SK-N-SH (cell line): ENCODE data around the gene TRPM2. TPM values are rescaled to one million over a fixed set of nuclear protein-coding genes. Genes with fewer than 3 reads are reported as not detected.

Experiments
- CTCF ChIA-PET: fragments of 300-600, 350-600 bp; formaldehyde crosslinking; extraction: SDS; loops from one replicate; lab custom pipeline; 2021; lab: Yijun Ruan, JAX
- POLR2A ChIA-PET: fragments of 350-600 bp; sonication (Branson Sonifier 250); formaldehyde crosslinking; extraction: SDS; loops from one replicate; lab custom pipeline; 2020; ENCODE audit warnings: antibody characterized with exemption, inconsistent platforms; lab: Yijun Ruan, JAX
- DNase-seq: peaks from one replicate; pipeline ENCODE4 v3.0.0; 2012
- H2AFZ ChIP-seq: fragments of 200-600 bp; sonication (generic); 2 replicates; pipeline ENCODE4 v1.8.1; 2016; ENCODE audit warnings: antibody characterized with exemption, mild to moderate bottlenecking, low read depth
- H3F3A ChIP-seq: fragments of 200-600 bp; sonication (generic); replicated peaks from 2 replicates; pipeline ENCODE3; 2016; ENCODE audit warnings: antibody characterized with exemption, mild to moderate bottlenecking; ENCODE audit not compliant: insufficient read depth
- H3K27ac ChIP-seq, 2 experiments: fragments of 200-500 bp in 1 of 2; fragments of 200-600 bp in 1 of 2; sonication (Bioruptor generic) in 1 of 2; sonication (generic), shearing (Covaris generic) in 1 of 2; 2 replicates each; pipeline versions ENCODE4 v1.5.1 to v1.6.1; 2014 to 2016; ENCODE audit warnings: low read depth in 2 of 2, inconsistent platforms in 1 of 2, low read length in 1 of 2, mild to moderate bottlenecking in 1 of 2, mixed read lengths in 1 of 2
- H3K27me3 ChIP-seq: fragments of 200-600 bp; sonication (generic), shearing (Covaris generic); 2 replicates; pipeline ENCODE4 v1.6.1; 2016; ENCODE audit warnings: mixed run types; ENCODE audit not compliant: insufficient read depth
- H3K36me3 ChIP-seq, 2 experiments: fragments of 200-500 bp in 1 of 2; fragments of 200-600 bp in 1 of 2; sonication (Bioruptor generic) in 1 of 2; sonication (generic) in 1 of 2; replicated peaks in 1 of 2; 2 replicates each; pipeline versions ENCODE3 to v1.5.1; 2014 to 2016; ENCODE audit warnings: low read length in 1 of 2, mild to moderate bottlenecking in 1 of 2; ENCODE audit not compliant: insufficient read depth in 2 of 2, control insufficient read depth in 1 of 2
- H3K4me1 ChIP-seq, 2 experiments: fragments of 200-500 bp in 1 of 2; fragments of 200-600 bp in 1 of 2; sonication (Bioruptor generic) in 1 of 2; sonication (generic), shearing (Covaris generic) in 1 of 2; 2 replicates each; pipeline versions ENCODE4 v1.5.1 to v1.6.1; 2014 to 2016; ENCODE audit warnings: low read depth in 1 of 2, low read length in 1 of 2, mixed run types in 1 of 2; ENCODE audit not compliant: insufficient read depth in 2 of 2, control insufficient read depth in 1 of 2
- H3K4me2 ChIP-seq: fragments of 200-600 bp; sonication (generic), shearing (Covaris generic); 2 replicates; pipeline ENCODE4 v1.6.1; 2017; ENCODE audit warnings: mixed run types
- H3K4me3 ChIP-seq, 2 experiments: fragments of 200-500 bp in 1 of 2; fragments of 200-600 bp in 1 of 2; sonication (Bioruptor generic) in 1 of 2; sonication (generic), shearing (Covaris generic) in 1 of 2; 2 replicates each; pipeline versions ENCODE4 v1.5.1 to v1.8.1; 2014 to 2016; ENCODE audit warnings: low read depth in 2 of 2, inconsistent platforms in 1 of 2, low read length in 1 of 2, mild to moderate bottlenecking in 1 of 2, mixed read lengths in 1 of 2, moderate library complexity in 1 of 2
- H3K79me2 ChIP-seq: fragments of 200-600 bp; sonication (generic); 2 replicates; pipeline ENCODE4 v1.8.1; 2017; ENCODE audit warnings: mild to moderate bottlenecking; ENCODE audit not compliant: insufficient read depth
- H3K9ac ChIP-seq: fragments of 200-600 bp; sonication (generic); 2 replicates; pipeline ENCODE4 v1.6.1; 2017; ENCODE audit warnings: mixed run types
- H3K9me2 ChIP-seq: fragments of 200-600 bp; sonication (generic); 2 replicates; pipeline ENCODE4 v1.6.1; 2017; ENCODE audit warnings: mixed run types
- H3K9me3 ChIP-seq: fragments of 200-600 bp; sonication (generic); 2 replicates; pipeline ENCODE4 v1.6.1; 2017; ENCODE audit warnings: mixed run types, mild to moderate bottlenecking, moderate library complexity
- H4K20me1 ChIP-seq: fragments of 200-600 bp; sonication (generic); 2 replicates; pipeline ENCODE4 v1.6.1; 2017; ENCODE audit warnings: mild to moderate bottlenecking, mixed run types; ENCODE audit not compliant: insufficient read depth
- CHD2 ChIP-seq: fragments of 150-350 bp; IDR thresholded peaks from 2 replicates; pipeline ENCODE4 v1.6.1; 2018; ENCODE audit warnings: low read length; ENCODE audit not compliant: partially characterized antibody
- ELF1 ChIP-seq: IDR thresholded peaks from 2 replicates; pipeline ENCODE4 v1.4.0; 2012
- EP300 ChIP-seq, 2 experiments: IDR thresholded peaks; 2 replicates each; pipeline versions ENCODE4 v1.4.0 to v1.6.1; 2012; ENCODE audit warnings: borderline replicate concordance in 1 of 2, low read depth in 1 of 2, low read length in 1 of 2
- EZH2phosphoT487 ChIP-seq: fragments of 200-600 bp; sonication (generic); IDR thresholded peaks from 2 replicates; pipeline ENCODE4 v1.6.1; 2017; ENCODE audit warnings: low read depth, mixed run types, mild to moderate bottlenecking, antibody characterized with exemption, moderate library complexity, borderline replicate concordance
- FOSL2 ChIP-seq: IDR thresholded peaks from 2 replicates; pipeline ENCODE4 v1.4.0; 2012; ENCODE audit warnings: low read depth, mild to moderate bottlenecking, moderate library complexity, borderline replicate concordance
- FOXJ3 ChIP-seq: sonication (generic); formaldehyde crosslinking; IDR thresholded peaks from 2 replicates; pipeline ENCODE4 v1.5.1; 2020; ENCODE audit warnings: mild to moderate bottlenecking, missing genetic modification reagents
- FOXM1 ChIP-seq: IDR thresholded peaks from 2 replicates; pipeline ENCODE4 v1.4.0; 2012; ENCODE audit warnings: low read depth, mild to moderate bottlenecking
- JUND ChIP-seq: IDR thresholded peaks from 2 replicates; pipeline ENCODE4 v1.4.0; 2012
- MEF2A ChIP-seq: IDR thresholded peaks from 2 replicates; pipeline ENCODE4 v1.4.0; 2012; ENCODE audit warnings: low read depth, borderline replicate concordance
- MXI1 ChIP-seq: IDR thresholded peaks from 2 replicates; pipeline ENCODE4 v1.6.1; 2012; ENCODE audit warnings: mild to moderate bottlenecking, low read depth, low read length, improper control_type of control experiment
- NRF1 ChIP-seq: IDR thresholded peaks from 2 replicates; pipeline ENCODE4 v1.6.1; 2012; ENCODE audit warnings: low read depth, mild to moderate bottlenecking, low read length
- RAD21 ChIP-seq: IDR thresholded peaks from 2 replicates; pipeline ENCODE4 v1.6.1; 2012; ENCODE audit warnings: mild to moderate bottlenecking, low read length
- RCOR1 ChIP-seq: fragments of 150-350 bp; IDR thresholded peaks from 2 replicates; pipeline ENCODE4 v1.6.1; 2017; ENCODE audit warnings: antibody characterized with exemption, low read length
- RFX5 ChIP-seq: IDR thresholded peaks from 2 replicates; pipeline ENCODE4 v1.6.1; 2012; ENCODE audit warnings: mild to moderate bottlenecking, improper control_type of control experiment, low read length
- SIN3A ChIP-seq: IDR thresholded peaks from 2 replicates; pipeline ENCODE4 v1.6.1; 2012; ENCODE audit warnings: low read depth, mild to moderate bottlenecking, low read length, moderate library complexity, borderline replicate concordance
- SMC3 ChIP-seq: IDR thresholded peaks from 2 replicates; pipeline ENCODE4 v1.6.1; 2012; ENCODE audit warnings: low read depth, low read length, improper control_type of control experiment
- TAF1 ChIP-seq: IDR thresholded peaks from 2 replicates; pipeline ENCODE4 v1.6.1; 2012; ENCODE audit warnings: low read depth, mild to moderate bottlenecking, low read length, moderate library complexity, borderline replicate concordance
- TCF12 ChIP-seq: IDR thresholded peaks from 2 replicates; pipeline ENCODE4 v1.4.0; 2012
- TEAD4 ChIP-seq: IDR thresholded peaks from 2 replicates; pipeline ENCODE4 v1.4.0; 2012; ENCODE audit warnings: mild to moderate bottlenecking, borderline replicate concordance; ENCODE audit not compliant: insufficient read depth
- WGBS: methylation state at CpG from one replicate; pipeline ENCODE4 v1.1.6; 2017; ENCODE audit warnings: low lambda C conversion rate; 5-methylcytosine and 5-hydroxymethylcytosine counted together
- polyA plus RNA-seq, 3 experiments: library from polyadenylated mRNA; depleted of rRNA; stranded (reverse); fragments of >200 nt; gene quantifications; 2 replicates each; pipeline ENCODE4 v1.2.3, GENCODE V29; 2012
- TF ChIP-seq, protein P1 (sequence below): IDR thresholded peaks from 2 replicates; pipeline ENCODE4; 2012
- TF ChIP-seq, protein P2 (sequence below): IDR thresholded peaks from 2 replicates; pipeline ENCODE4 v1.6.1; 2012; ENCODE audit warnings: mild to moderate bottlenecking, low read depth, low read length, moderate library complexity
- TF ChIP-seq, protein P3 (sequence below): IDR thresholded peaks from 2 replicates; pipeline ENCODE4 v1.4.0; 2012; ENCODE audit warnings: low read depth, borderline replicate concordance

The TRPM2 gene
- polyA plus RNA-seq, 1 of the 3 experiments (the other 2 are of a cell fraction) = not detected

DNA sequence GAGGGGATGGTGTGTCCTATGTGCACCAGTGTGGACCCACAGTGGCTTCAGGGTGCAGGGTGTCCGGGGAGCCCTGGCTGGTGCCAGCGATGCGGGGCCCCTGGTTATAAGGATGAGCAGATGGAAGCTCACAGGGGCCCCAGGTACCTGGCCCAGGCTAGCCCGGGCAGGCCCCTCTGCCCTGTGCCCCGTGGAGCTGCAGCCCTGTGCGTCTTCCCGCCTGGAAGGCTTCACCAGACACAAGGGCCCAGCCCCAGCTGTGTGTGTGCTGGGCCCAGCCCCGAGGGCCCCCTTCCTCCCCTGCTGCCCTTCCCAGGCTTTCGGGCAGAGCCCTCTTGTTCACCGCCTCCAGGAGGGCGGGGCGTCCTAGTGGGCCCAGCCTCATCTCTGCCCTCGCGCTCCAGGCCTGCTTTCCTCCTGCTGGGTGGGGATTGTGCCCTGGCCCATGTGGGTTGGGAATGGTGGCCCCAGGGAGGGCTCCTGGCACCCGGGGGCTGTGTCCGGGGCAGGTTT is 37.7 kb upstream of the TRPM2 start:
- H3K4me3 ChIP-seq = no peak overlapping the region
- no peak for TF ChIP-seq TAF1
- TF ChIP-seq JUND = no peak
- no peak for TF ChIP-seq SIN3A
- no peak for TF ChIP-seq TCF12
- TF ChIP-seq ELF1 = no peak
- TF ChIP-seq SMC3 = no peak
- no peak for TF ChIP-seq CHD2
- TF ChIP-seq, protein P1, sequence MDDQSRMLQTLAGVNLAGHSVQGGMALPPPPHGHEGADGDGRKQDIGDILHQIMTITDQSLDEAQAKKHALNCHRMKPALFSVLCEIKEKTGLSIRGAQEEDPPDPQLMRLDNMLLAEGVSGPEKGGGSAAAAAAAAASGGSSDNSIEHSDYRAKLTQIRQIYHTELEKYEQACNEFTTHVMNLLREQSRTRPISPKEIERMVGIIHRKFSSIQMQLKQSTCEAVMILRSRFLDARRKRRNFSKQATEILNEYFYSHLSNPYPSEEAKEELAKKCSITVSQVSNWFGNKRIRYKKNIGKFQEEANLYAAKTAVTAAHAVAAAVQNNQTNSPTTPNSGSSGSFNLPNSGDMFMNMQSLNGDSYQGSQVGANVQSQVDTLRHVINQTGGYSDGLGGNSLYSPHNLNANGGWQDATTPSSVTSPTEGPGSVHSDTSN = no peak
- CTCF ChIA-PET = interaction anchor here (1.4 to 2.5 kb wide), 3 partner anchors 11 to 164 kb away, joined by 3 to 11 read pairs (median 6); no protein-coding TSS in a partner anchor
- H3K4me1 ChIP-seq = no peaks in the 10 kb centered on the region
- no peak overlapping the region for H3K9ac ChIP-seq
- DNase-seq = no peak
- H3F3A ChIP-seq = no peaks in the 10 kb centered on the region
- WGBS = 93% methylated on average over 11 of the region's 16 CpGs
- H3K9me3 ChIP-seq = no peaks in the 10 kb centered on the region
- POLR2A ChIA-PET = no interaction called here
- H4K20me1 ChIP-seq = no peaks in the 10 kb centered on the region
- H3K36me3 ChIP-seq = peaks cover 0 to 41% of the 10 kb centered on the region in 2 experiments
- no peak overlapping the region for H3K27ac ChIP-seq
- no peaks in the 10 kb centered on the region for H3K9me2 ChIP-seq
- H3K79me2 ChIP-seq = no peaks in the 10 kb centered on the region
- no peaks in the 10 kb centered on the region for H3K27me3 ChIP-seq
- no peak overlapping the region for H2AFZ ChIP-seq
- H3K4me2 ChIP-seq = no peak overlapping the region

DNA sequence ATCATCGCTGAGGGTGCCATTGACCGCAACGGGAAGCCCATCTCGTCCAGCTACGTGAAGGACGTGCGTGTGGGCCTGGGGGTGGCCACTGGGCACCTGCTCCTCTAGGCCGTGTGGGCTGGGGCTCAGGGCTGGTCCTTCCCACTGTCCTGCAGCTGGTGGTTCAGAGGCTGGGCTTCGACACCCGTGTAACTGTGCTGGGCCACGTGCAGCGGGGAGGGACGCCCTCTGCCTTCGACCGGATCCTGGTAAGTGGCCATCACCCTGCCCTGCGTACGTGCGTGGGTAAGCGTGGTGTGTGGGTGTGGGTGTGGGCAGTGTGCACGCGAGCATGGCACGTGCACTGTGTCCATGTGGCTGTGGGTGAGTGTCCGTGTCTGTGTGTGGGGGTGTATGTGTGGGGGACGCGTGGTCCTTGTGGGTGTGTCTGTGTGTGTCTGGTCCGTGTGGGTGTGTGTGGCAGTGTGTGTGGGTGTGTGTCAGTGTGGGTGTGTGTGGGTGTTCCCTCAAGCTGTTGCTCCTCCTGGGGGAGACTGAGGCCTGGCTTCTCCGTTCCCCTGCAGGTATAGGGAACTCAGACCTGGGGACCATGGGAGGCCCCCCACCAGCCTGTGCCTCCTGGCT is 37.0 kb upstream of the TRPM2 start:
- CTCF ChIA-PET = interaction anchor here (0.5 to 2.5 kb wide), 3 partner anchors 12 to 594 kb away, joined by 3 to 11 read pairs (median 6); no protein-coding TSS in a partner anchor
- H3K79me2 ChIP-seq = no peaks in the 10 kb centered on the region
- WGBS = 99% methylated on average over 24 of the region's 27 CpGs
- no peak overlapping the region for H3K4me2 ChIP-seq
- H3K9me3 ChIP-seq = no peaks in the 10 kb centered on the region
- no peaks in the 10 kb centered on the region for H3K27me3 ChIP-seq
- no peaks in the 10 kb centered on the region for H4K20me1 ChIP-seq
- H3K4me1 ChIP-seq = no peaks in the 10 kb centered on the region
- POLR2A ChIA-PET = no interaction called here
- no peaks in the 10 kb centered on the region for H3K9me2 ChIP-seq
- no peak overlapping the region for H3K4me3 ChIP-seq
- no peak overlapping the region for H3K27ac ChIP-seq
- H3F3A ChIP-seq = no peaks in the 10 kb centered on the region
- no peak for DNase-seq
- H2AFZ ChIP-seq = no peak overlapping the region
- H3K36me3 ChIP-seq = peaks cover 0 to 43% of the 10 kb centered on the region in 2 experiments
- H3K9ac ChIP-seq = no peak overlapping the region
- no peak for TF ChIP-seq MEF2A
- no peak for TF ChIP-seq NRF1
- TF ChIP-seq, protein P2, sequence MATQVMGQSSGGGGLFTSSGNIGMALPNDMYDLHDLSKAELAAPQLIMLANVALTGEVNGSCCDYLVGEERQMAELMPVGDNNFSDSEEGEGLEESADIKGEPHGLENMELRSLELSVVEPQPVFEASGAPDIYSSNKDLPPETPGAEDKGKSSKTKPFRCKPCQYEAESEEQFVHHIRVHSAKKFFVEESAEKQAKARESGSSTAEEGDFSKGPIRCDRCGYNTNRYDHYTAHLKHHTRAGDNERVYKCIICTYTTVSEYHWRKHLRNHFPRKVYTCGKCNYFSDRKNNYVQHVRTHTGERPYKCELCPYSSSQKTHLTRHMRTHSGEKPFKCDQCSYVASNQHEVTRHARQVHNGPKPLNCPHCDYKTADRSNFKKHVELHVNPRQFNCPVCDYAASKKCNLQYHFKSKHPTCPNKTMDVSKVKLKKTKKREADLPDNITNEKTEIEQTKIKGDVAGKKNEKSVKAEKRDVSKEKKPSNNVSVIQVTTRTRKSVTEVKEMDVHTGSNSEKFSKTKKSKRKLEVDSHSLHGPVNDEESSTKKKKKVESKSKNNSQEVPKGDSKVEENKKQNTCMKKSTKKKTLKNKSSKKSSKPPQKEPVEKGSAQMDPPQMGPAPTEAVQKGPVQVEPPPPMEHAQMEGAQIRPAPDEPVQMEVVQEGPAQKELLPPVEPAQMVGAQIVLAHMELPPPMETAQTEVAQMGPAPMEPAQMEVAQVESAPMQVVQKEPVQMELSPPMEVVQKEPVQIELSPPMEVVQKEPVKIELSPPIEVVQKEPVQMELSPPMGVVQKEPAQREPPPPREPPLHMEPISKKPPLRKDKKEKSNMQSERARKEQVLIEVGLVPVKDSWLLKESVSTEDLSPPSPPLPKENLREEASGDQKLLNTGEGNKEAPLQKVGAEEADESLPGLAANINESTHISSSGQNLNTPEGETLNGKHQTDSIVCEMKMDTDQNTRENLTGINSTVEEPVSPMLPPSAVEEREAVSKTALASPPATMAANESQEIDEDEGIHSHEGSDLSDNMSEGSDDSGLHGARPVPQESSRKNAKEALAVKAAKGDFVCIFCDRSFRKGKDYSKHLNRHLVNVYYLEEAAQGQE = no peak
- no peak for TF ChIP-seq EZH2phosphoT487
- TF ChIP-seq ELF1 = no peak
- TF ChIP-seq EP300 (IDR thresholded peaks at IDR 0.05; ENCODE audit: borderline replicate concordance in 1 of 2, low read depth in 1 of 2, low read length in 1 of 2) = no peak
- TF ChIP-seq RAD21 = no peak
- no peak for TF ChIP-seq CHD2
- TF ChIP-seq TEAD4 = no peak
- no peak for TF ChIP-seq FOXM1
- TF ChIP-seq, protein P3, sequence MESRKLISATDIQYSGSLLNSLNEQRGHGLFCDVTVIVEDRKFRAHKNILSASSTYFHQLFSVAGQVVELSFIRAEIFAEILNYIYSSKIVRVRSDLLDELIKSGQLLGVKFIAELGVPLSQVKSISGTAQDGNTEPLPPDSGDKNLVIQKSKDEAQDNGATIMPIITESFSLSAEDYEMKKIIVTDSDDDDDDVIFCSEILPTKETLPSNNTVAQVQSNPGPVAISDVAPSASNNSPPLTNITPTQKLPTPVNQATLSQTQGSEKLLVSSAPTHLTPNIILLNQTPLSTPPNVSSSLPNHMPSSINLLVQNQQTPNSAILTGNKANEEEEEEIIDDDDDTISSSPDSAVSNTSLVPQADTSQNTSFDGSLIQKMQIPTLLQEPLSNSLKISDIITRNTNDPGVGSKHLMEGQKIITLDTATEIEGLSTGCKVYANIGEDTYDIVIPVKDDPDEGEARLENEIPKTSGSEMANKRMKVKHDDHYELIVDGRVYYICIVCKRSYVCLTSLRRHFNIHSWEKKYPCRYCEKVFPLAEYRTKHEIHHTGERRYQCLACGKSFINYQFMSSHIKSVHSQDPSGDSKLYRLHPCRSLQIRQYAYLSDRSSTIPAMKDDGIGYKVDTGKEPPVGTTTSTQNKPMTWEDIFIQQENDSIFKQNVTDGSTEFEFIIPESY = no peak
- TF ChIP-seq TCF12 = no peak
- no peak for TF ChIP-seq JUND
- no peak for TF ChIP-seq FOSL2
- TF ChIP-seq MXI1 = no peak
- no peak for TF ChIP-seq RCOR1
- TF ChIP-seq RFX5 = no peak
- TF ChIP-seq FOXJ3 = no peak
